ENCODE data around the gene PRSS8. TPM values are rescaled to one million over a fixed set of nuclear protein-coding genes. Genes with fewer than 3 reads are reported as not detected.
"Not testable (repeated sequence)": the region's sequence is repeated elsewhere in the genome, so short reads cannot be mapped to it uniquely, and the experiment has no call there.

PRSS8 gene
- total RNA-seq, 1 donor from 2014 or later, result 3.8 TPM

DNA sequence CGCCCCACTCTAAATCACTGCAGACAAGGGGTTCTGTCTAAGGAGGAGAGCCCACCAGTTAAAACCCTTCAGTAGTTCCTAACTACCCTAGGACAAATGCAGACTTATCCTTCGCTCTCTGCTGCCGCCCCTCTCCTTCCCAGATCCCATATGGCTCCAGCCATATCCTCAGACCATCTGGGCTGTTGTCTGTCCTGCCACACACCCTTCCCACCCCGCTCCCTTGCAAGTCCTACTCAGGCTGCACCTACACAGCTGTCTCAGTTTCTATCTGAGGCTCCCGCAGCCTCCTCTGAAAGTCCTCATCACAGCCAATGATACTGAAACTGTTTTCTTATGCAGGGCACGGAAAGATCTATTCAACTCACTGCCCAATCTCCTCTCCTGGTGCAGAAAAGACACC is 28.1 kb downstream of the PRSS8 start:
- Mint-ChIP-seq H3K27ac (ENCODE audit: unreplicated experiment) (peak overlapping the region; percentile 80), H3K4me1 (ENCODE audit: unreplicated experiment) (peaks cover 9% of the 10 kb centered on the region), H3K4me3 (ENCODE audit: unreplicated experiment) (peak overlapping the region; percentile 97), H3K36me3 (ENCODE audit: low read depth, unreplicated experiment) (peaks cover 24% of the 10 kb centered on the region), H3K9me3 (ENCODE audit: unreplicated experiment) (no peaks in the 10 kb centered on the region), H3K27me3 (ENCODE audit: unreplicated experiment) (peaks cover 20% of the 10 kb centered on the region)
- TF ChIP-seq, protein P1, sequence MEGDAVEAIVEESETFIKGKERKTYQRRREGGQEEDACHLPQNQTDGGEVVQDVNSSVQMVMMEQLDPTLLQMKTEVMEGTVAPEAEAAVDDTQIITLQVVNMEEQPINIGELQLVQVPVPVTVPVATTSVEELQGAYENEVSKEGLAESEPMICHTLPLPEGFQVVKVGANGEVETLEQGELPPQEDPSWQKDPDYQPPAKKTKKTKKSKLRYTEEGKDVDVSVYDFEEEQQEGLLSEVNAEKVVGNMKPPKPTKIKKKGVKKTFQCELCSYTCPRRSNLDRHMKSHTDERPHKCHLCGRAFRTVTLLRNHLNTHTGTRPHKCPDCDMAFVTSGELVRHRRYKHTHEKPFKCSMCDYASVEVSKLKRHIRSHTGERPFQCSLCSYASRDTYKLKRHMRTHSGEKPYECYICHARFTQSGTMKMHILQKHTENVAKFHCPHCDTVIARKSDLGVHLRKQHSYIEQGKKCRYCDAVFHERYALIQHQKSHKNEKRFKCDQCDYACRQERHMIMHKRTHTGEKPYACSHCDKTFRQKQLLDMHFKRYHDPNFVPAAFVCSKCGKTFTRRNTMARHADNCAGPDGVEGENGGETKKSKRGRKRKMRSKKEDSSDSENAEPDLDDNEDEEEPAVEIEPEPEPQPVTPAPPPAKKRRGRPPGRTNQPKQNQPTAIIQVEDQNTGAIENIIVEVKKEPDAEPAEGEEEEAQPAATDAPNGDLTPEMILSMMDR (IDR thresholded peaks at IDR 0.05; ENCODE audit: unreplicated experiment), result no peak
- no peak for DNase-seq (ENCODE audit: low spot score)

- peak overlapping the region; percentile 97 for H3K4me3 Mint-ChIP-seq (ENCODE audit: unreplicated experiment)
- peaks cover 22% of the 10 kb centered on the region for H3K36me3 Mint-ChIP-seq (ENCODE audit: low read depth, unreplicated experiment)
- TF ChIP-seq, protein P1 (IDR thresholded peaks at IDR 0.05; ENCODE audit: unreplicated experiment), result no peak
- DNase-seq (ENCODE audit: low spot score), result no peak
- H3K9me3 Mint-ChIP-seq (ENCODE audit: unreplicated experiment), result no peaks in the 10 kb centered on the region
- peaks cover 9% of the 10 kb centered on the region for H3K4me1 Mint-ChIP-seq (ENCODE audit: unreplicated experiment)
- no peak overlapping the region for H3K27ac Mint-ChIP-seq (ENCODE audit: unreplicated experiment)
- H3K27me3 Mint-ChIP-seq (ENCODE audit: unreplicated experiment), result peaks cover 20% of the 10 kb centered on the region
These were observed 28.7 kb downstream of the PRSS8 start for GRCh38 chr16:31106509-31107464.

GRCh38 chr16:31105677-31106213 is 29.8 kb downstream of the PRSS8 start:
- Mint-ChIP-seq H3K9me3 (ENCODE audit: unreplicated experiment) (no peaks in the 10 kb centered on the region), H3K4me1 (ENCODE audit: unreplicated experiment) (peaks cover 9% of the 10 kb centered on the region), H3K4me3 (ENCODE audit: unreplicated experiment) (no peak overlapping the region), H3K27me3 (ENCODE audit: unreplicated experiment) (peaks cover 21% of the 10 kb centered on the region), H3K36me3 (ENCODE audit: low read depth, unreplicated experiment) (peaks cover 16% of the 10 kb centered on the region), H3K27ac (ENCODE audit: unreplicated experiment) (no peak overlapping the region)
- peak; percentile 93 for DNase-seq (ENCODE audit: low spot score)
- TF ChIP-seq, protein P1 (IDR thresholded peaks at IDR 0.05; ENCODE audit: unreplicated experiment), result peak; percentile 83

DNA sequence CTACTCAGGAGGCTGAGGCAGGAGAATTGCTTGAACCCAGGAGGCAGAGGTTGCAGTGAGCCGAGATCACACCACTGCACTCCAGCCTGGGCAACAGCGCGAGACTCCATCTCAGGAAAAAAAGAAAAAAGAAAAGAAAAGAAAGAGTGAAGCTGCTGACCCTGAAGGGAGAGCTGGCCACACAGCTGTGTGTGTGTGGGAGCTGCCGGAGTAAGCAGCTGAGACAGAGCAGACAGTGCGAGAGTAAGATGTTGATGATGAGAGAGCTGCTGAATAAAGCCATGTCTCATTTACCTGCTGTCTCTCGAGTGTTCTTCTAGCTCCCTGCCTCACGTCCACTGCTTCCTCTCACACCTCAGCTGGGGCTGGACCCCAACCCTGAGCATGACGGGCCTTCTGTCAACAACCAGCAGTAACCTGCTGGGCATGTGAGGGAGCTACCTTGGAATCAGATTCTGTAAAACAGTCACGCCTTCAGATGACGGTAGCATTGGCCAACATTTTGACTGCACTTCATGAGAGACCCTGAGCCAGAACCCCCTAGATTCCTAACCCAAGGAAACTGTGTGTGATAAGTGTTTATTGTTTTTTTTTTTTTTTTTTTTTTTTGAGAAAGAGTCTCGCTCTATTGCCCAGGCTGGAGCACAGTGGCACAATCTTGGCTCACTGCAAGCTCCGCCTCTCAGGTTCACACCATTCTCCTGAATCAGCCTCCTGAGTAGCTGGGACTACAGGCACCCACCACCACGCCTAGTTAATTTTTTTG is 34.5 kb downstream of the PRSS8 start:
- not testable (repeated sequence) for H3K27me3 Mint-ChIP-seq (ENCODE audit: unreplicated experiment); H3K9me3 Mint-ChIP-seq (ENCODE audit: unreplicated experiment); H3K36me3 Mint-ChIP-seq (ENCODE audit: low read depth, unreplicated experiment); H3K4me3 Mint-ChIP-seq (ENCODE audit: unreplicated experiment); H3K27ac Mint-ChIP-seq (ENCODE audit: unreplicated experiment); DNase-seq (ENCODE audit: low spot score); H3K4me1 Mint-ChIP-seq (ENCODE audit: unreplicated experiment)

DNA sequence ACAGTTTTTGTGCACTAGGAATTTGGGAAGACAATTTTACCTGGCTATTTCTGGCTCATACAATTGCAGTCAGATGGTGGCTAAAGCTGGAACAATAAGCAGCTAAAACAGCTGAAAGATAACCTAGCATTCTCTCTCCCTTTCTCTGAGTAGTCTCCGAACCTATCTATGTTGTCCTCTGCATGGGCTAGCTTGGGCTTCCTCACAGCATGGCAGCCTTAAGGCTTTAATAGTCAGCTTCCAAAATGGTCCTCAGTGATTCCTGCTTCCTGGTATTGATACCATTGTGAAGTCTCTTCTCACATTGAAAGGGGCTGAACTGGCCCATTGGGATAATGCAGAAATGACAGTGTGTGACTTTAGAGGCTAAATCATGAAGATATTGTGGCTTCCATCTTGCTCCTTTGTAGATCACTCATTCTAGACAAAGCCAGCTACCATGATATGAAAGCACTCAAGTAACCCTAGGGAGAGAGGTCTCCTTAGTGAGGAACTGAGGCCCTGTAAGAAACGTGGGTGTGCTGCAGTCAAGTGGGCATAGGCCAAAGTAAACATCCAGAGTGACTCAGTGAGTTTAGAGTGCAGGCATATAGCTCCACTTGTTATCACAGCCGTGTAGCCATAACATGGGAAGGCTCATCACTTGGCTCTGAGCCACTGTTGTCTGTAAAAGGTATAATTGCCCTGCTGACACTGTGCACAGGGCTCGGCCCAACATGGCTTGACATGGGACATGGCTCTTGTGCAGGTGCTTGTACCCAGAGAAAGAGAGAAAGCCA is 35.5 kb downstream of the PRSS8 start:
- TF ChIP-seq, protein P1 (IDR thresholded peaks at IDR 0.05; ENCODE audit: unreplicated experiment), result no peak
- H3K27ac Mint-ChIP-seq (ENCODE audit: unreplicated experiment), result peak overlapping the region; percentile 31
- H3K27me3 Mint-ChIP-seq (ENCODE audit: unreplicated experiment), result peaks cover 9% of the 10 kb centered on the region
- H3K4me1 Mint-ChIP-seq (ENCODE audit: unreplicated experiment), result peaks cover 6% of the 10 kb centered on the region
- H3K36me3 Mint-ChIP-seq (ENCODE audit: low read depth, unreplicated experiment), result peaks cover 9% of the 10 kb centered on the region
- no peak overlapping the region for H3K4me3 Mint-ChIP-seq (ENCODE audit: unreplicated experiment)
- no peak for DNase-seq (ENCODE audit: low spot score)
- no peaks in the 10 kb centered on the region for H3K9me3 Mint-ChIP-seq (ENCODE audit: unreplicated experiment)

Measured in endothelial cell (in vitro differentiated cells).